ENCODE measurements around the gene CORO7.

Gene CORO7

DNA sequence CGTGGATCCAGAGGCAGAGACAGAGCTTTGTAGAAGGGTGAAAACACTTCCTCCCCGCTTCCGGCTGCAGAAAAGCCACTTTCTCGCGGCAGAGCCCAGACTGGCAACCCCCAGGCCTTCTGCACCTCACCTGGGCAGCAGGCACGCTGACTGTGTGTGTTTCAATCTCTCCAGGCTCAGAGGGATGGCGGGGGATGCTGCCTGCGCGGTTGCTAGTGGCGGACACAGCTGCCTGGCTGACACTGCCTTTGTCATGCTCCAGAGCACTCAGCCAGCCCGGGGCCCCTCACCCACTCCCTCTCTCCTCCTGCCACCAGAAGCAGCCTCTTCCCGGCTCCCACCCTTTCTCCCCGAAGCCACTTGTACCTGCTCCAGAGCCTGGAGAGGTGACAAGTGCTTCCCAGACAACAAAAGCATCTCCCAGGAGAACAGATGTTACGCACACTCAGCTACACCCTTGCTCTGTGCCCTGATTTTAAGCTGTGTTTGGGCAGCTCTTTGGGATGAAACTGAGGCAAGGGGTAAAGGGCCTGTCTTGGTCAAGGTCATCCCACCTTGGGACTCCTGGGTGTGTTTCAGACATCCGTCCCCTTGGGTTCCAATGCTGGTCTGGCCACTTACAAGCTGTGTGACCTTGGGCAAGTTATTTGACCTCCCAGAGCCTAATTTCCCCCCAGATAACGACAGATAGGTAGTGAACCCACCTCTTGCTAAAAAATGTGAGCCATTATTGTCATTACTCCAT lies 109.8 kb downstream of the CORO7 start:
- TF ChIP-seq, protein P1, sequence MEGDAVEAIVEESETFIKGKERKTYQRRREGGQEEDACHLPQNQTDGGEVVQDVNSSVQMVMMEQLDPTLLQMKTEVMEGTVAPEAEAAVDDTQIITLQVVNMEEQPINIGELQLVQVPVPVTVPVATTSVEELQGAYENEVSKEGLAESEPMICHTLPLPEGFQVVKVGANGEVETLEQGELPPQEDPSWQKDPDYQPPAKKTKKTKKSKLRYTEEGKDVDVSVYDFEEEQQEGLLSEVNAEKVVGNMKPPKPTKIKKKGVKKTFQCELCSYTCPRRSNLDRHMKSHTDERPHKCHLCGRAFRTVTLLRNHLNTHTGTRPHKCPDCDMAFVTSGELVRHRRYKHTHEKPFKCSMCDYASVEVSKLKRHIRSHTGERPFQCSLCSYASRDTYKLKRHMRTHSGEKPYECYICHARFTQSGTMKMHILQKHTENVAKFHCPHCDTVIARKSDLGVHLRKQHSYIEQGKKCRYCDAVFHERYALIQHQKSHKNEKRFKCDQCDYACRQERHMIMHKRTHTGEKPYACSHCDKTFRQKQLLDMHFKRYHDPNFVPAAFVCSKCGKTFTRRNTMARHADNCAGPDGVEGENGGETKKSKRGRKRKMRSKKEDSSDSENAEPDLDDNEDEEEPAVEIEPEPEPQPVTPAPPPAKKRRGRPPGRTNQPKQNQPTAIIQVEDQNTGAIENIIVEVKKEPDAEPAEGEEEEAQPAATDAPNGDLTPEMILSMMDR (IDR thresholded peaks at IDR 0.05; ENCODE audit: low read depth, low read length): no peak
- no peaks in the 10 kb centered on the region for H3K9me3 ChIP-seq
- no peaks in the 10 kb centered on the region for H3K27me3 ChIP-seq
- peaks cover 23% of the 10 kb centered on the region for H3K4me1 ChIP-seq
- peak overlapping the region; percentile 62 for H3K4me3 ChIP-seq (ENCODE audit: low read depth, low read length)
- peaks cover 8% of the 10 kb centered on the region for H3K36me3 ChIP-seq
- peak; percentile 85 for DNase-seq
